B cell (primary cell): Measurements from ENCODE around the gene NPW.

Experiments used
- EZH2 ChIP-seq: IDR thresholded peaks from 2 replicates; pipeline ENCODE4 v1.6.1; 2012; ENCODE audit warnings: borderline replicate concordance, low read depth, mild to moderate bottlenecking, moderate library complexity, low read length; ENCODE audit not compliant: insufficient read depth, poor library complexity, severe bottlenecking
- TF ChIP-seq, protein P1 (sequence below): fragments of 200-600 bp; IDR thresholded peaks from one replicate; pipeline ENCODE4 v1.8.0; 2022; ENCODE audit warnings: antibody characterized with exemption, mild to moderate bottlenecking

DNA sequence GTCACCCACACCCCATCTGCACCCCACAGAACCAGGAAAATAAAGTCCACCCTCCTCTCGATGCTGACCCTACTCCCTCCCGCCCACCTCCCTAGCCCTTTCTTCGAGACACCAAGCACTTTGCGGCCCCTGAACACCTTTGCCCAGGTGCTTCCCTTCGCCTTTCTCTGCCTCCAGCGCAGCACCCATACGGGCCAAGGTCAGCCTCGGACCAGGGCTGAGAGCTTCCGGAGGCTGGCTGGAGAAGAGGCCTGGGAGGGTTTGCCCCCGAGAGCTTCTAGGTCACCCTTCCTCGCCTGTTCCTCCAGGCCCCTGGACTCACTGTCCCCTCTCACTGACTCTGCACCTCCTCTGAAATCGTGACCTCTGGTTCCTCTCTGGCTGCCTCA, 4.4 kb downstream of the NPW start:
- TF ChIP-seq, protein P1, sequence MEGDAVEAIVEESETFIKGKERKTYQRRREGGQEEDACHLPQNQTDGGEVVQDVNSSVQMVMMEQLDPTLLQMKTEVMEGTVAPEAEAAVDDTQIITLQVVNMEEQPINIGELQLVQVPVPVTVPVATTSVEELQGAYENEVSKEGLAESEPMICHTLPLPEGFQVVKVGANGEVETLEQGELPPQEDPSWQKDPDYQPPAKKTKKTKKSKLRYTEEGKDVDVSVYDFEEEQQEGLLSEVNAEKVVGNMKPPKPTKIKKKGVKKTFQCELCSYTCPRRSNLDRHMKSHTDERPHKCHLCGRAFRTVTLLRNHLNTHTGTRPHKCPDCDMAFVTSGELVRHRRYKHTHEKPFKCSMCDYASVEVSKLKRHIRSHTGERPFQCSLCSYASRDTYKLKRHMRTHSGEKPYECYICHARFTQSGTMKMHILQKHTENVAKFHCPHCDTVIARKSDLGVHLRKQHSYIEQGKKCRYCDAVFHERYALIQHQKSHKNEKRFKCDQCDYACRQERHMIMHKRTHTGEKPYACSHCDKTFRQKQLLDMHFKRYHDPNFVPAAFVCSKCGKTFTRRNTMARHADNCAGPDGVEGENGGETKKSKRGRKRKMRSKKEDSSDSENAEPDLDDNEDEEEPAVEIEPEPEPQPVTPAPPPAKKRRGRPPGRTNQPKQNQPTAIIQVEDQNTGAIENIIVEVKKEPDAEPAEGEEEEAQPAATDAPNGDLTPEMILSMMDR: no peak
- no peak for TF ChIP-seq EZH2
